ENCODE results near the gene DIMT1.

- TF ChIP-seq POLR2A (IDR thresholded peaks at IDR 0.05) (peak in 1 of 2 donors; percentile 63), CTCF (IDR thresholded peaks at IDR 0.05) (no peak)
Measured at GRCh38 chr5:62403411-62404250, at the start of gene DIMT1.

Data from Peyer's patch (tissue), 4 donors.